ENCODE results near the gene TNFRSF17.

TNFRSF17 gene

DNA sequence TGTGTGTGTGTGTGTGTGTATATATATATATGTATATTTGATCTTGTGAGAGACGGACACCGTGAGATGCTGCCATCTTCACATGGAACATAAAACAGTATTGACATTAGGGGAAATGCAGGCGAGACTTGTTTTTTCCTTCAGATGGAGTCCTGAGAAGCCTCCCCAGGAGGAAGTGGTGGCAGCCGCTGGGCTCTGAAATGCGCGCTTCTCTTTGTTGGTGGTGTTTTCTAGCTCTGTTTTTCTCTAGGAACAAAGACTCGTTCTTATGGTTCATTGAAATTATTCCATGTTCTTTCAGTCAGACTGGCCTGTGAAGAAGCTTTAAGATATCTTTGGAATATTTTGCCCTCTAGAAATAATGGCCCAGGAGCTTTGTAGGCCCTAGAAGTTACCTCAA is 44.5 kb downstream of the TNFRSF17 start:
- no peak for DNase-seq

GRCh38 chr16:12009922-12010321 is 44.9 kb downstream of the TNFRSF17 start:
- no peak for DNase-seq

DNA sequence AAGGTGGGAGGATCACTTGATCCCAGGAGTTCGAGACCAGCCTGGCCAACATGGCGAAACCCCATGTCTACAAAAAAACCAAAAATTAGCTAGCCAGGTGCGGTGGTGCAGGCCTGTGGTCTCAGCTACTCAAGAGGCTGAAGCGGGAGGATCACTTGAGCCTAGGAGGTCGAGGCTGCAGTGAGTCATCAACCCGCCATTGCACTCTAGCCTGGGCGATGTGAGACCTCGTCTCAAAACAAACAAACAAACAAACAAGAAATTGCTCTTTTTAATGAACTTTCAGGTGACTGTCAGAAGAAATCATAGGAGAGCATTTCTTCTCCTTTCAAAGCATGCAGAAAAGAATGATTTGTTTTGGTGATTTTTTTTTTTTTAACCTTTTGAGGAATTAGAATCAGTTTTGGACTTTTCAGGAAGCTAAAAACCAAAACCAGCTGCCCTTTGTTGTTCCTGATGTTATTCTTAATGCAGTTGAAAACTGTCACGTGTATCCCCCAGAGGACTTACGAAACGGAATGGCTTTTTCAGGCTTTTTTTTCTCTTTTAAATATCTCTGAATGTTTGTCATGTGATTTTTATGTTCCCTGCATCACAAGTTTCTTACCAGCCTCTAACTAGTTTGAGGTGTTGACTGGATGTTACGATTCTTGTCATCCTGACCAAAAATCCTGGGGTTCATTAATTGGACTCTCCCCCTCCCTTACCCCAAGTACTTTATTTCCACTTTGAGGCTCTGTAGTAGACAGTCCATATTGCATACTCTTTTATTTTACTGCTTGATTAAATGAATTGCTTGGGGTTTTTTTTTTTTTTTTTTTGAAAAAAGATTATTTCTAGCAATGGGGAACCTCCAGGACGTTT is 45.6 kb downstream of the TNFRSF17 start:
- no peak for DNase-seq

DNA sequence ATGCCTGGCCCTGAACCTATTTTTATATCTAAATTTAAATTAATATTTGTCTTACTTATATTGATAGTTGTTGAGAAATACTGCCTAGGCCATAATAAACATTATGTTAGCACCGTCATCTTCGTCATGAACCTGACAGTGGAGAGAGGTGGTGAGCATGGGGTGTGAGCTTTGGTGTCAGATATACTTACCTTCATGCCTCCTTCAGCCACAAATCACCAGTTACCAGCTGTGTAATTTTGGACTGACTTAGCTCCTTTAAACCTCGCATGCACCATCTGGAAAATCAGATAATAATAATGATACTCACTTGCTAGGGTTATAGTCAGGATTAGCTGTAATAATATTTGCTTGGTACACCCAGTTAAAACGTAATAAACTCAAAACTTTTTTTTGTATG is 46.6 kb downstream of the TNFRSF17 start:
- DNase-seq = no peak

DNA sequence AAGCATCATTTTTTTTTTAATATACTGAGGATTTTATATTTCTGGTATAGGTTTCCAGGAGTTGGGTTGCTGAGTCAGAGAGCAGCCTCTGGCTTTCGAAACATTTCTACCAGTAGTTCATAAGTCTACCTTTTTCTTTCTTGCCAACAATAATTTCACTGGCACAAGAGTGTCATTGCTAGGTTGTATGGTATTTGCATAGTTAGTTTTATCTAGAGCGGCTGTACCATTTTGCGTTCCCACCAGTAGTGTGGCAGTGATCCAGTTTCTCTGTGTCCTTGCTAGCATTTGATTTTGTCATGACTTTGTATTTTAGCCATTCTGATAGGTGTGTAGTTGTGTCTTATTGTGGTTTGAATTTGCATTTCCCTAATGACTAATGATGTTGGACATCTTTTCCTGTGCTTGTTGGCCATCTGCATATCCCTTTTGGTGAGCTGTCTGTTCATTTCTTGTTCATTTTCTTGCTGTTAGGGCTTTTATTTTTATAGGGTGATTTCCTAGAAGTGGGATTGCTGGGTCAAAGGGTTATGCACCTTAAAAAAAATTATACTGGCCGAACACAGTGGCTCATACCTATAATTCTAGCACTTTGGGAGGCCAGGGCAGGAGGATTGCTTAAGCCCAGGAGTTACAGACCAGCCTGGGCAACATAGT is 51.4 kb downstream of the TNFRSF17 start:
- DNase-seq = no peak

DNA sequence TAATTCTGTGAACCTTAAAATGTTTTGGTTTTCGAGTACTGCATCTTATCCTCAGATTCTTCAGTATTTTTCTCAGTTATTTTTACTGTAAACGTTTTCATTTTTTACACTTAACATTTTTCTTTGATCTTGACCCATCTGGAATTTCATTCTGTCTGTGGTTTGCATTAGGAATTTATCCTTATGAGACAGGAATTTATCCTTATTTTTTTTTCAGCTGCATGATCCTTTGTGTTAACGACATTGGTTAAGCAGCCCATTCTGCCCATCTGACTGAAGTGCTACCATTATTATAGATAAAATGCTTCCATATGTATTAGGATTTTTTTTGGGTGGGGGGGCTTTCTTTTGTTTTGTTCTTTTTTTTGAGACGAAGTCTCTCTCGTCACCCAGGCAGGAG is 52.5 kb downstream of the TNFRSF17 start:
- no peak for DNase-seq

All from stimulated activated CD4-positive, alpha-beta T cell treated with anti-CD3 and anti-CD28 coated beads, Interleukin-12 subunit alpha, Interleukin-12 subunit beta, amount 100 ng/mL, for 4 hours (primary cell).